B cell (primary cell): ENCODE results near the gene GLB1L2. TPM values are rescaled to one million over a fixed set of nuclear protein-coding genes. Genes with fewer than 3 reads are reported as not detected.

ENCODE experiments used
- ATAC-seq: fragments of 200-7000 bp; cut with Tn5 transposase; one replicate; pipeline ENCODE4 v1.10.0; 2021; ENCODE audit warnings: low read depth, mild to moderate bottlenecking, moderate number of reproducible peaks, moderate library complexity
- CTCF ChIA-PET: fragments of 350-600 bp; sonication (Branson Sonifier 250); formaldehyde crosslinking; loops from one replicate; lab custom pipeline; 2021; ENCODE audit warnings: antibody characterized with exemption, inconsistent platforms; lab: Charles Lee
- POLR2A ChIA-PET: fragments of 350-600 bp; sonication (Branson Sonifier 250); formaldehyde crosslinking; loops from one replicate; lab custom pipeline; 2021; ENCODE audit warnings: antibody characterized with exemption; lab: Charles Lee
- DNase-seq: peaks from one replicate; pipeline ENCODE4 v3.0.0; 2013
- H2AFZ ChIP-seq: 2 replicates; pipeline ENCODE4 v1.6.1; 2012; ENCODE audit warnings: mild to moderate bottlenecking, low read depth, low read length; ENCODE audit not compliant: insufficient read depth, poor library complexity, severe bottlenecking
- H3K27ac ChIP-seq, 2 donors: 1 replicate in 1 of 2; 2 replicates in 1 of 2; pipeline ENCODE4 v1.5.1; 2012 to 2013; ENCODE audit warnings: low read length in 2 of 2, mild to moderate bottlenecking in 2 of 2, moderate library complexity in 1 of 2
- H3K27me3 ChIP-seq, 4 experiments: fragments of 200-600 bp in 1 of 4; sonication (generic) in 1 of 4; replicated peaks in 1 of 4; 1 replicate in 2 of 4; 2 replicates in 2 of 4; pipeline versions ENCODE4 v1.6.1 to v1.7.0; 2013 to 2016; ENCODE audit warnings: low read length in 3 of 4, mild to moderate bottlenecking in 2 of 4, mixed read lengths in 1 of 4, moderate library complexity in 1 of 4; ENCODE audit not compliant: insufficient read depth in 4 of 4, control insufficient read depth in 3 of 4; ENCODE audit errors: control extremely low read depth in 1 of 4
- H3K36me3 ChIP-seq, 2 experiments: replicated peaks in 1 of 2; 1 replicate in 1 of 2; 2 replicates in 1 of 2; pipeline versions ENCODE4 v1.6.1 to v1.7.1; 2013; ENCODE audit warnings: low read length in 1 of 2; ENCODE audit not compliant: insufficient read depth in 2 of 2, control insufficient read depth in 1 of 2; ENCODE audit errors: control extremely low read depth in 1 of 2, extremely low read depth in 1 of 2
- H3K4me1 ChIP-seq, 2 donors: fragments of 200-600 bp in 1 of 2; sonication (generic) in 1 of 2; 1 replicate in 1 of 2; 2 replicates in 1 of 2; pipeline versions ENCODE4 v1.5.1 to v1.6.1; 2013 to 2017; ENCODE audit warnings: low read length in 2 of 2; ENCODE audit not compliant: control insufficient read depth in 2 of 2, insufficient read depth in 2 of 2
- H3K4me2 ChIP-seq: replicated peaks from 2 replicates; pipeline ENCODE3; 2012; ENCODE audit warnings: mild to moderate bottlenecking, low read depth, low read length; ENCODE audit not compliant: poor library complexity, severe bottlenecking
- H3K4me3 ChIP-seq, 5 experiments: fragments of 200-600 bp in 1 of 5; sonication (generic) in 1 of 5; 1 replicate in 3 of 5; 2 replicates in 2 of 5; pipeline versions ENCODE4 v1.5.1 to v1.7.0; 2011 to 2016; ENCODE audit warnings: low read length in 4 of 5, mild to moderate bottlenecking in 4 of 5, low read depth in 2 of 5, control low read depth in 1 of 5, moderate library complexity in 1 of 5; ENCODE audit not compliant: insufficient read depth in 1 of 5; ENCODE audit errors: control extremely low read depth in 1 of 5, extremely low read depth in 1 of 5
- H3K79me2 ChIP-seq: fragments of 200-600 bp; sonication (generic); one replicate; pipeline ENCODE4 v1.6.0; 2016; ENCODE audit warnings: low read length; ENCODE audit not compliant: control insufficient read depth, insufficient read depth
- H3K9ac ChIP-seq: fragments of 200-600 bp; sonication (generic); 2 replicates; pipeline ENCODE4 v1.6.1; 2017; ENCODE audit warnings: mild to moderate bottlenecking, low read length, moderate library complexity
- H3K9me3 ChIP-seq, 3 donors: one replicate each; pipeline versions ENCODE4 v1.6.1 to v1.7.1; 2013; ENCODE audit warnings: low read length in 2 of 3; ENCODE audit not compliant: control insufficient read depth in 2 of 3, insufficient read depth in 1 of 3; ENCODE audit errors: control extremely low read depth in 1 of 3
- H4K20me1 ChIP-seq: 2 replicates; pipeline ENCODE4 v1.6.0; 2012; ENCODE audit warnings: mild to moderate bottlenecking, low read length; ENCODE audit not compliant: insufficient read depth, control insufficient read depth, poor library complexity, severe bottlenecking
- H3K27ac Mint-ChIP-seq: one replicate; pipeline ENCODE4 v1.8.0; 2021; ENCODE audit warnings: mixed read lengths
- H3K27me3 Mint-ChIP-seq: one replicate; pipeline ENCODE4 v1.8.0; 2021; ENCODE audit warnings: mixed read lengths
- H3K4me1 Mint-ChIP-seq: one replicate; pipeline ENCODE4 v1.8.0; 2021; ENCODE audit warnings: mixed read lengths
- H3K4me3 Mint-ChIP-seq: one replicate; pipeline ENCODE4 v1.8.0; 2021; ENCODE audit warnings: mixed read lengths
- H3K9me3 Mint-ChIP-seq: one replicate; pipeline ENCODE4 v1.8.0; 2022; ENCODE audit warnings: mixed read lengths; ENCODE audit not compliant: insufficient read depth
- CTCF ChIP-seq: fragments of 200-600 bp; IDR thresholded peaks from one replicate; pipeline ENCODE4 v1.8.0; 2022; ENCODE audit warnings: antibody characterized with exemption, mild to moderate bottlenecking
- EZH2 ChIP-seq: IDR thresholded peaks from 2 replicates; pipeline ENCODE4 v1.6.1; 2012; ENCODE audit warnings: borderline replicate concordance, low read depth, mild to moderate bottlenecking, moderate library complexity, low read length; ENCODE audit not compliant: insufficient read depth, poor library complexity, severe bottlenecking
- WGBS: methylation state at CpG from one replicate; pipeline ENCODE4 v1.1.5; 2013; ENCODE audit warnings: missing lambda C conversion rate; ENCODE audit not compliant: insufficient coverage; 5-methylcytosine and 5-hydroxymethylcytosine counted together
- intact Hi-C: fragments of 100-400 bp; cut with micrococcal nuclease; formaldehyde crosslinking; loops from one replicate; pipeline ENCODE4 v1.10.0; 2022
- polyA plus RNA-seq: library from polyadenylated mRNA; depleted of rRNA; stranded (reverse); fragments of >200 nt; gene quantifications from 2 replicates; pipeline ENCODE4 v1.2.3, GENCODE V29; 2012
- total RNA-seq, 2 donors: library from RNA; stranded (reverse); fragments of 120-200 nt in 1 of 2; gene quantifications; 1 replicate in 1 of 2; 2 replicates in 1 of 2; pipeline versions ENCODE4 v1.2.3 to v1.2.4, GENCODE V29; 2013 to 2022

Gene GLB1L2
- total and polyA plus RNA-seq, 2 donors (not counting 1 experiment from before 2014, with no cell fraction given) = 0.31 to 0.44 TPM

- ChIA-PET POLR2A (no interaction called here), CTCF (no interaction called here)
- H3K27ac ChIP-seq = no peak overlapping the region
- intact Hi-C loops = no loop called here
- DNase-seq (no peak), ATAC-seq (no peak)
- 88% methylated on average over 4 of the region's 7 CpGs for WGBS
- no peak overlapping the region for H2AFZ ChIP-seq
- Mint-ChIP-seq H3K9me3 (no peaks in the 10 kb centered on the region), H3K27ac (no peak overlapping the region), H3K27me3 (peaks cover 16% of the 10 kb centered on the region), H3K4me3 (no peak overlapping the region), H3K4me1 (no peaks in the 10 kb centered on the region)
- TF ChIP-seq EZH2 (no peak), CTCF (no peak)
- no peaks in the 10 kb centered on the region for H3K4me1 ChIP-seq
- no peaks in the 10 kb centered on the region for H4K20me1 ChIP-seq
- no peak overlapping the region for H3K4me3 ChIP-seq
- H3K9ac ChIP-seq = no peak overlapping the region
- no peaks in the 10 kb centered on the region for H3K79me2 ChIP-seq
- no peaks in the 10 kb centered on the region for H3K36me3 ChIP-seq
- H3K9me3 ChIP-seq = peaks cover 0 to 3% (median 0%) of the 10 kb centered on the region in 3 donors
- H3K27me3 ChIP-seq = peaks cover 0 to 7% (median 0%) of the 10 kb centered on the region in 4 experiments
- no peak overlapping the region for H3K4me2 ChIP-seq
Observed at GRCh38 chr11:134338654-134339053, 6.9 kb downstream of the GLB1L2 start.

- ChIA-PET CTCF (no interaction called here), POLR2A (no interaction called here)
- Histone ChIP-seq H3K27ac (no peak overlapping the region), H3K9me3 (peaks cover 0 to 3% (median 0%) of the 10 kb centered on the region in 3 donors), H3K79me2 (no peaks in the 10 kb centered on the region), H3K4me2 (no peak overlapping the region), H3K27me3 (peaks cover 0 to 7% (median 0%) of the 10 kb centered on the region in 4 experiments), H3K4me3 (no peak overlapping the region), H4K20me1 (no peaks in the 10 kb centered on the region), H3K9ac (no peak overlapping the region), H3K4me1 (no peaks in the 10 kb centered on the region), H2AFZ (no peak overlapping the region), H3K36me3 (no peaks in the 10 kb centered on the region)
- intact Hi-C loops = no loop called here
- Mint-ChIP-seq H3K4me3 (no peak overlapping the region), H3K27me3 (peaks cover 7% of the 10 kb centered on the region), H3K4me1 (no peaks in the 10 kb centered on the region), H3K27ac (no peak overlapping the region), H3K9me3 (no peaks in the 10 kb centered on the region)
- no peak for ATAC-seq
- WGBS = 100% methylated on average over 2 of the region's 4 CpGs
- no peak for DNase-seq
- TF ChIP-seq EZH2 (no peak), CTCF (no peak)
Observed at GRCh38 chr11:134339756-134340155, 8.0 kb downstream of the GLB1L2 start.
